Colonic mucosa (tissue), 4 donors: ENCODE data around the gene LRRC51. TPM values are rescaled to one million over a fixed set of nuclear protein-coding genes. Genes with fewer than 3 reads are reported as not detected.
A peak's percentile ranks its signal among the peaks of the same experiment; 100 is the strongest.

Experiments
- DNase-seq: peaks from one replicate; pipeline ENCODE4 v3.0.0-alpha.2; 2020
- H3K27ac ChIP-seq: fragments of 200-600 bp; one replicate; pipeline ENCODE4 v1.8.0; 2021
- H3K27me3 ChIP-seq: fragments of 200-600 bp; one replicate; pipeline ENCODE4 v1.8.0; 2021
- H3K36me3 ChIP-seq: fragments of 200-600 bp; one replicate; pipeline ENCODE4 v1.8.0; 2021
- H3K4me1 ChIP-seq: fragments of 200-600 bp; one replicate; pipeline ENCODE4 v1.8.0; 2021; ENCODE audit warnings: mild to moderate bottlenecking
- H3K4me3 ChIP-seq: fragments of 200-600 bp; one replicate; pipeline ENCODE4 v1.8.0; 2021
- H3K9ac ChIP-seq, 2 donors: one replicate each; pipeline ENCODE4 v1.7.0; 2013; ENCODE audit warnings: control low read depth in 2 of 2, low read depth in 2 of 2, low read length in 2 of 2
- H3K9me3 ChIP-seq: fragments of 200-600 bp; one replicate; pipeline ENCODE4 v1.8.0; 2021
- intact Hi-C: fragments of 100-400 bp; cut with DNase I; formaldehyde crosslinking; loops from one replicate; pipeline ENCODE4 v1.14.1; 2022
- total RNA-seq, 2 donors: library from RNA; stranded (reverse); fragmentation: NEBNext Ultra II Directional in 1 of 2; extraction: Animal tissue kit (Norgen Biotek cat#: 25700) in 1 of 2; gene quantifications; one replicate each; pipeline ENCODE4 v1.2.1, GENCODE V29; 2021
- TF ChIP-seq, protein P1 (sequence below): fragments of 200-600 bp; IDR thresholded peaks from one replicate; pipeline ENCODE4 v1.8.0; 2022; ENCODE audit warnings: antibody characterized with exemption, mild to moderate bottlenecking
- donor health status: healthy.
- donor health status: DM: no; HTN: no; CAD: no.
- donor health status: DM: no; HTN: no; CAD: no.

Gene LRRC51
- total RNA-seq, 2 donors from 2014 or later = 6.2 to 10.9 TPM

DNA sequence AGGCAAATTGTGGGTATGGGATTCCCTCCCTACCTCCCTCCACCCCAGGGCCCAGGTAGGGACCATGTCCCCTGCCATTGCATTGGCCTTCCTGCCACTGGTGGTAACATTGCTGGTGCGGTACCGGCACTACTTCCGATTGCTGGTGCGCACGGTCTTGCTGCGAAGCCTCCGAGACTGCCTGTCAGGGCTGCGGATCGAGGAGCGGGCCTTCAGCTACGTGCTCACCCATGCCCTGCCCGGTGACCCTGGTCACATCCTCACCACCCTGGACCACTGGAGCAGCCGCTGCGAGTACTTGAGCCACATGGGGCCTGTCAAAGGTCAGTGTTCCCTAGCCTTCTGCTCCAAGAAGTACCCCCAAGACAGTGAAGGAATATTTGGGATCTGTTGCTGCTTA, 25.2 kb downstream of the LRRC51 start, which contains the start of gene TOMT:
TSS of gene TOMT (plus strand) at position 37 of the 400 bp plus-strand sequence. CDS start at position 65, 28 bp downstream.
- Histone ChIP-seq H3K4me1 (peaks cover 10% of the 10 kb centered on the region), H3K4me3 (no peak within 1 kb of the TSS), H3K27ac (no peak within 1 kb of the TSS), H3K9ac (no peak within 1 kb of the TSS), H3K36me3 (no peaks in the 10 kb centered on the region), H3K9me3 (no peaks in the 10 kb centered on the region), H3K27me3 (no peaks in the 10 kb centered on the region)
- TF ChIP-seq, protein P1, sequence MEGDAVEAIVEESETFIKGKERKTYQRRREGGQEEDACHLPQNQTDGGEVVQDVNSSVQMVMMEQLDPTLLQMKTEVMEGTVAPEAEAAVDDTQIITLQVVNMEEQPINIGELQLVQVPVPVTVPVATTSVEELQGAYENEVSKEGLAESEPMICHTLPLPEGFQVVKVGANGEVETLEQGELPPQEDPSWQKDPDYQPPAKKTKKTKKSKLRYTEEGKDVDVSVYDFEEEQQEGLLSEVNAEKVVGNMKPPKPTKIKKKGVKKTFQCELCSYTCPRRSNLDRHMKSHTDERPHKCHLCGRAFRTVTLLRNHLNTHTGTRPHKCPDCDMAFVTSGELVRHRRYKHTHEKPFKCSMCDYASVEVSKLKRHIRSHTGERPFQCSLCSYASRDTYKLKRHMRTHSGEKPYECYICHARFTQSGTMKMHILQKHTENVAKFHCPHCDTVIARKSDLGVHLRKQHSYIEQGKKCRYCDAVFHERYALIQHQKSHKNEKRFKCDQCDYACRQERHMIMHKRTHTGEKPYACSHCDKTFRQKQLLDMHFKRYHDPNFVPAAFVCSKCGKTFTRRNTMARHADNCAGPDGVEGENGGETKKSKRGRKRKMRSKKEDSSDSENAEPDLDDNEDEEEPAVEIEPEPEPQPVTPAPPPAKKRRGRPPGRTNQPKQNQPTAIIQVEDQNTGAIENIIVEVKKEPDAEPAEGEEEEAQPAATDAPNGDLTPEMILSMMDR = no peak
- DNase-seq = no peak
- intact Hi-C loops = no loop called here

DNA sequence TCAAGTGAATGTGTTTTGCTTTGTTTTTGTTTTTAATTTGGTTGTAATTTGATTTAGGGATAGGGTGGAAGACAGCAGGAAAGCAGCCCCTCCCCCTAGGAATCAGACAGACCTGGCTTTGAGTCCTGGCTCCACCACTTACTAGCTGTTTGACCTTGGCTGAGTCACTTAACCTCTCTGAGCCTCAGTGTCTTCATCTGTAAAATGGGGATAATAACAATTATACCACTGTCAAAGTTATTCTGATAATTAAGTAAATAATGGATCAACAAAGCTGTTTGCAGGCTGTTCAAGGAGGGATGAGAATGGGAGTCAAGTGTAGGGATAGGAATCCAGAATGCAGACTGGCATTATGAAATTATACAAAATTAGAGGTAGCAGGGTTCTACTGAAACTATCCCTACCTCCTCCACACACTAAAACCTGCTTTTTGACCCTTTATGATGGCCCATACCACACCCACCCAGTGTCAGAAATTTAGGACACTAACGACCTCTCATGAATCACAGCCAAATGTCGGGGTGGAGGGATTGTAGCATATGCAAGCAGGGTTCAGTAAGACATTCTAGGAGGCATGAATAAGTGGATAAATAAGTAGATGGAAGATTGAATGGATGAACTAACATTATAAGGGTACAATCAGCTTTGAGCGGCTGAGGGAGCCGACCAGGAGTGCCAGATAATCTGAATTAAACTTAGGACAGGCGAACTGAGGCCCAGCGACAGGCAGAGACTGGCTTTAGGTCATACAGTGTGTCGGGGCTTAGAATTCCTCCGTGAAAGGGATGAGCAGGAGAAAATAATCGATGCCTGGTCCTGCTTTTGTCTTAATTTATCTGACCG, 30.9 kb downstream of the LRRC51 start:
- peak overlapping the region; percentile 63 to 89 for H3K9ac ChIP-seq
- H3K4me1 ChIP-seq = peaks cover 4% of the 10 kb centered on the region
- no peaks in the 10 kb centered on the region for H3K36me3 ChIP-seq
- TF ChIP-seq, protein P1 = no peak
- no peaks in the 10 kb centered on the region for H3K9me3 ChIP-seq
- peak; percentile 28 for DNase-seq
- no peaks in the 10 kb centered on the region for H3K27me3 ChIP-seq
- intact Hi-C loops = no loop called here
- peak overlapping the region; percentile 37 for H3K4me3 ChIP-seq
- peak overlapping the region; percentile 96 for H3K27ac ChIP-seq

DNA sequence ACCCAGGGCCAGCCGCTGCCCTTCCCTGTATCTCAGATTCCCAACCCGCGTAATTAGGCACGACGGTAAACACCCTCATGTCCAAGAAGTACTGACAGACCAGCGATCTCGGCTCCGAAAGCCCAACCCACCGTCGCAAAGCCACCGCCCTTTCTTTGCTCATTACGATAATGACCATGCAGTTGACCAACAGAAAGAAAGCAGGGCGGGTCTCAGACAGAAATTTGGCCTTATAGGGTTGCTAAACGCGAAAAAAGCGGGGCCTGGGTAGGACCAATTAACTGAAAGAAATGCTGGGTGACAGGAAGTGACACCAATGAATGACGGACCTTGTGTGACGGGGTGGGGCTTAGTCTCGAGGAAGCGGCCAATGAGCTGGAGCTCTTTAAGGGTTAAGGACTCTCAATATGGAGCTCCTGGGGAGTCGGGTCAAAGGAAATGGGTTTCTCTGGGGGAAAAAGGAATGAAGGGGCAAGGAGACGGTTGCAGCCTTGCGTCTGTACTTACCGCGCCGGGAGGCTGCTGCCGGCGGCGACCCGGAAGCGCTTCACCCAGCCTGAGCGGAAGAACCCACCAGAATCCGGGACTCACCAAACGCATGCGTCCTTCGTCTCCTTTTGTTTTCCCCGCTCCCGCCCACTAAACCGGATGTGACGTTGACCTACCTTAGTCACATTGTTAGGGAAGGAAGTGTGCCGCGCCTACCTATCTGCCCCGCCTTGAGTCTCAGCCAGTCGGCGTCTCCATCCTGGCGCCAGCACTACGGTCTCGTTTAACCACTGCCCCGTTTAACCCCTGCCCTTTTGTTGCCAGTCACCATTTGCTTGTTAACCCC, 31.7 kb downstream of the LRRC51 start, which contains the start of gene ANAPC15:
TSS of gene ANAPC15 (minus strand) at position 553 of the 835 bp plus-strand sequence. CDS start 1,419 bp downstream, outside the sequence.
- intact Hi-C loops = no loop called here
- Histone ChIP-seq H3K36me3 (no peaks in the 10 kb centered on the region), H3K4me3 (peak within 1 kb of the TSS; percentile 37), H3K9me3 (no peaks in the 10 kb centered on the region), H3K27me3 (no peaks in the 10 kb centered on the region), H3K27ac (peak within 1 kb of the TSS; percentile 96), H3K9ac (peak within 1 kb of the TSS; percentile 63 to 89), H3K4me1 (peaks cover 4% of the 10 kb centered on the region)
- peak; percentile 99 for DNase-seq
- TF ChIP-seq, protein P1 = no peak

DNA sequence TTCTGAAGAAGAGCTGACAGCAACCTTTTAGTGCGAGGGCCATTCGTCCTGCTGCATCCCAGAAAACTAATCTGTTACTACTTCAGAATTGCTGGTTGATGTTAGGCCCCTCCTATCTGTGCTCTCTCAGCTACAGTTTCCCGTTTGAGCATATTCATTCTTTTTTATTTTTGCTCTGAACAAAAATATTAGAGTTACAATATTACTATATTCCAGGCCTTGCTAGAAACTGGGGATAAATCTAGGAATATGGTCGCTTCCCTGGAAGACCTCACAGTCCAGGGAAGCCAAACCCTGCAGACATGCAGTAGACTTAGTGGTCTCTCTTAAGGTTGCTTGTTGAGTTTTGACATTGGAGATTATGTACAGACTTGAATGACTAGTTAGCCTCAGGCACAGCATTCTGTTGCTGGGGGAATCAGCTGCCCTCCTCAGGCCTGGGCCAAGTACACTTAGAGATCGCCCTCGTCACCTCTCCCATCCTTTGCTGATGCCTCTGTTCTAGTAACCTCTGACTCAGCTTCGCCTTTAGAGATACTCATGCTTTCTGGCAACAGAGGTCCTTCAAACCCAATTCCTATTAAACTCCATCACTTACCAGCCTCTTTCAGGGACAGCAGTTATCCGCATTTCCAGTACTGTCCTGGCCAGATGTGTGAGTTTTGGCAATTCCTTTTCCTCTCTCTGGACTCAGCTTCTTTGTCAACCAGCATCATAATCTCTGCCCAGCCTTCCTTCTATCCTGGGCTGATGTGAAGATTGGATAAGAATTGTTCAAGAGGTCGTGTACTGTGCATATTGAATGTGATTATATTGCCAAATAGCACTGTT, 32.5 kb downstream of the LRRC51 start:
- H3K27ac ChIP-seq = peak overlapping the region; percentile 96
- peak overlapping the region; percentile 57 to 83 for H3K9ac ChIP-seq
- TF ChIP-seq, protein P1 = no peak
- no peaks in the 10 kb centered on the region for H3K36me3 ChIP-seq
- no peaks in the 10 kb centered on the region for H3K9me3 ChIP-seq
- no peaks in the 10 kb centered on the region for H3K27me3 ChIP-seq
- DNase-seq = no peak
- peak overlapping the region; percentile 37 for H3K4me3 ChIP-seq
- intact Hi-C loops = no loop called here
- H3K4me1 ChIP-seq = peaks cover 4% of the 10 kb centered on the region

DNA sequence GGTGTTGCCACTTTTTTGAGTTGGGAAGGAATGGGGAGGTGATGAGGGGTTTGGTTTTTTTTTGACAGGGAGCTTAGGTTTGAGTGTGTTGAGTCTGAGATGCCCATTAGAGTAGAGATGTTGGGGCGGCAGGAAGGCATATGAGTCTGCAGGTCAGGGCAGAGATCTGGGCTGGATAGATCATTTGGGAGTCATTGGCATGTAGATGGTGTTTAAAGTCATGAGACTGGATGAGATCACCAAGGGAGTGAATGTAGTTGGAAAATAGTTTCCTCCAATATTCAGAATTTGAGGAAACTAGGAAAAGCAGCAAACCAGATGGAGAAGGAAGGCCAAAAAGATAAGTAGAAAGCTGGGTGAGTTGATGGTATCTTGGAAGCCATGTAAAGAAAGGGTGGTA, 33.9 kb downstream of the LRRC51 start:
- no peak overlapping the region for H3K27ac ChIP-seq
- no peaks in the 10 kb centered on the region for H3K36me3 ChIP-seq
- no peaks in the 10 kb centered on the region for H3K9me3 ChIP-seq
- TF ChIP-seq, protein P1 = no peak
- peaks cover 4% of the 10 kb centered on the region for H3K4me1 ChIP-seq
- H3K9ac ChIP-seq = no peak overlapping the region
- no peaks in the 10 kb centered on the region for H3K27me3 ChIP-seq
- H3K4me3 ChIP-seq = no peak overlapping the region
- no peak for DNase-seq
- intact Hi-C loops = no loop called here
